GM12878 (cell line): ENCODE measurements around the gene CDCA8. TPM values are rescaled to one million over a fixed set of nuclear protein-coding genes. Genes with fewer than 3 reads are reported as not detected.

ENCODE experiments used
- ATAC-seq: fragments of 200-7000 bp; cut with Tn5 transposase; 3 replicates; pipeline ENCODE4 v1.9.1; 2020; ENCODE audit warnings: mild to moderate bottlenecking, moderate library complexity
- BruUV-seq: library from RNA; stranded (reverse); fragments of 400-500 nt; replicated peaks from 2 replicates; lab custom pipeline; 2021; lab: Mats Ljungman, UMichigan
- CTCF ChIA-PET: fragments of 300-600 bp; sonication (Branson Sonifier 250); formaldehyde crosslinking; extraction: SDS; loops from one replicate; lab custom pipeline; 2021; ENCODE audit warnings: inconsistent platforms; lab: Yijun Ruan, JAX
- POLR2A ChIA-PET: fragments of 350-600 bp; formaldehyde crosslinking; extraction: SDS; loops from one replicate; lab custom pipeline; 2021; ENCODE audit warnings: inconsistent platforms; lab: Charles Lee
- RAD21 ChIA-PET: fragments of 300-600 bp; sonication (Branson Sonifier 250); formaldehyde crosslinking; loops from one replicate; lab custom pipeline; 2023; ENCODE audit warnings: antibody characterized with exemption; ENCODE audit not compliant: unreplicated experiment; lab: Charles Lee
- SMC1A ChIA-PET: fragments of 300-600 bp; sonication (Branson Sonifier 250); formaldehyde crosslinking; loops from one replicate; lab custom pipeline; 2023; ENCODE audit not compliant: unreplicated experiment, uncharacterized antibody; lab: Charles Lee
- DNase-seq: peaks from one replicate; pipeline ENCODE4 v3.0.0-alpha.2; 2011; ENCODE audit warnings: low read depth, low spot score
- FAIRE-seq: peaks from 3 replicates; lab custom pipeline; 2011; peaks lifted over from hg19 to GRCh38; lab: Jason Lieb, UNC
- H2AFZ ChIP-seq: 2 replicates; pipeline ENCODE4 v1.6.0; 2011; ENCODE audit warnings: low read depth, low read length, control low read depth; ENCODE audit not compliant: control insufficient read depth
- H3K27ac ChIP-seq: 2 replicates; pipeline ENCODE4 v1.5.1; 2011; ENCODE audit warnings: control low read depth; ENCODE audit not compliant: control insufficient read depth, insufficient read depth
- H3K27me3 ChIP-seq, 2 experiments: replicated peaks in 1 of 2; 2 replicates each; pipeline versions ENCODE4 v1.6.0 to v1.6.1; 2011; ENCODE audit warnings: low read length in 1 of 2; ENCODE audit not compliant: control insufficient read depth in 2 of 2, insufficient read depth in 2 of 2
- H3K36me3 ChIP-seq, 2 experiments: 2 replicates each; pipeline ENCODE4 v1.5.1; 2011; ENCODE audit warnings: low read length in 1 of 2; ENCODE audit not compliant: control insufficient read depth in 2 of 2, insufficient read depth in 2 of 2
- H3K4me1 ChIP-seq: 2 replicates; pipeline ENCODE4 v1.6.1; 2011; ENCODE audit warnings: mild to moderate bottlenecking, low read length, moderate library complexity, mixed read lengths; ENCODE audit not compliant: control insufficient read depth, insufficient read depth
- H3K4me2 ChIP-seq: 2 replicates; pipeline ENCODE4 v1.6.0; 2011; ENCODE audit warnings: control low read depth; ENCODE audit not compliant: control insufficient read depth, insufficient read depth
- H3K4me3 ChIP-seq: fragments of 200-600 bp; sonication (generic); 2 replicates; pipeline ENCODE4 v1.5.1; 2016
- H3K79me2 ChIP-seq: 2 replicates; pipeline ENCODE4 v1.6.0; 2011; ENCODE audit warnings: low read length; ENCODE audit not compliant: control insufficient read depth, insufficient read depth
- H3K9ac ChIP-seq: 2 replicates; pipeline ENCODE4 v1.8.0; 2011; ENCODE audit warnings: low read length, control low read depth, mixed read lengths; ENCODE audit not compliant: control insufficient read depth, insufficient read depth
- H3K9me3 ChIP-seq: replicated peaks from 3 replicates; pipeline ENCODE4 v1.5.1; 2011; ENCODE audit warnings: mild to moderate bottlenecking, low read length; ENCODE audit not compliant: control insufficient read depth, insufficient read depth
- H4K20me1 ChIP-seq: 2 replicates; pipeline ENCODE4 v1.6.0; 2011; ENCODE audit not compliant: control insufficient read depth, insufficient read depth
- ASH2L ChIP-seq: fragments of 300-600, 200-600 bp; sonication (generic); IDR thresholded peaks from 2 replicates; pipeline ENCODE4 v1.6.1; 2017; ENCODE audit warnings: low read depth, mild to moderate bottlenecking, borderline replicate concordance
- CEBPB ChIP-seq, 2 experiments: fragments of 150-350 bp in 1 of 2; IDR thresholded peaks; 2 replicates each; pipeline ENCODE4 v1.6.1; 2012 to 2014; ENCODE audit warnings: low read depth in 2 of 2, low read length in 2 of 2, borderline replicate concordance in 1 of 2, inconsistent platforms in 1 of 2
- NBN ChIP-seq: fragments of 450-650 bp; IDR thresholded peaks from 2 replicates; pipeline ENCODE4 v1.6.1; 2016
- NFXL1 ChIP-seq: fragments of 450-650 bp; IDR thresholded peaks from 2 replicates; pipeline ENCODE4 v1.6.1; 2017; ENCODE audit warnings: antibody characterized with exemption, mild to moderate bottlenecking, borderline replicate concordance
- POLR2AphosphoS5 ChIP-seq: IDR thresholded peaks from 2 replicates; pipeline ENCODE4 v1.6.1; 2011; ENCODE audit warnings: mild to moderate bottlenecking, low read length, inconsistent platforms
- SMC3 ChIP-seq: IDR thresholded peaks from 2 replicates; pipeline ENCODE4 v1.6.1; 2011; ENCODE audit warnings: low read length, improper control_type of control experiment, borderline replicate concordance
- SREBF1 ChIP-seq: IDR thresholded peaks from 2 replicates; pipeline ENCODE4 v1.6.1; 2012; ENCODE audit warnings: mild to moderate bottlenecking, low read length
- ZSCAN29 ChIP-seq: fragments of 450-650 bp; IDR thresholded peaks from 2 replicates; pipeline ENCODE4 v1.6.1; 2017; ENCODE audit warnings: mild to moderate bottlenecking, moderate library complexity
- WGBS: methylation state at CpG from one replicate; pipeline ENCODE4 v1.1.6; 2016; ENCODE audit warnings: low lambda C conversion rate; ENCODE audit not compliant: insufficient replicate concordance, insufficient coverage; ENCODE audit errors: missing lambda C conversion rate; 5-methylcytosine and 5-hydroxymethylcytosine counted together
- in situ Hi-C: fragments of 300-500 bp; cut with MboI; formaldehyde crosslinking; loops from 9 replicates; pipeline ENCODE4 v1.14.3; 2018; ENCODE audit warnings: mixed read lengths
- intact Hi-C: fragments of 100-400 bp; cut with micrococcal nuclease; formaldehyde crosslinking; loops from one replicate; pipeline ENCODE4 v1.14.2; 2022; ENCODE audit not compliant: unreplicated experiment
- polyA plus RNA-seq, 11 experiments: library from polyadenylated mRNA; depleted of rRNA in 4 of 11; unstranded in 6 of 11; stranded (reverse) in 5 of 11; fragments of >200 nt; fragmentation: Nextera tagmentation in 4 of 11; fragmentation: Illumina TruSeq in 1 of 11; extraction: Ambion mirVana in 4 of 11; extraction: Trizol in 1 of 11; gene quantifications; 1 replicate in 1 of 11; 2 replicates in 10 of 11; pipeline versions ENCODE4 v1.2.1 to v1.2.3, GENCODE V29; 2011 to 2016; ENCODE audit warnings: inconsistent platforms in 2 of 11, missing spikeins in 2 of 11, low read depth in 1 of 11
- total RNA-seq, 4 experiments: library from RNA; depleted of rRNA in 3 of 4; stranded (reverse); fragments of >200 nt in 3 of 4; fragmentation: Illumina TruSeq in 1 of 4; extraction: Trizol in 1 of 4; gene quantifications; 2 replicates each; pipeline versions ENCODE4 v1.2.1 to v1.2.3, GENCODE V29; 2013 to 2021
- TF ChIP-seq, protein P1 (sequence below): fragments of 450-650 bp; IDR thresholded peaks from 2 replicates; pipeline ENCODE4 v1.6.1; 2017; ENCODE audit warnings: mild to moderate bottlenecking

Gene CDCA8
- total and polyA plus RNA-seq, 10 of the 15 experiments (the other 5 are each of a cell fraction or from before 2014, with no cell fraction given), result 21.3 to 98.1 (median 61.4) TPM

DNA sequence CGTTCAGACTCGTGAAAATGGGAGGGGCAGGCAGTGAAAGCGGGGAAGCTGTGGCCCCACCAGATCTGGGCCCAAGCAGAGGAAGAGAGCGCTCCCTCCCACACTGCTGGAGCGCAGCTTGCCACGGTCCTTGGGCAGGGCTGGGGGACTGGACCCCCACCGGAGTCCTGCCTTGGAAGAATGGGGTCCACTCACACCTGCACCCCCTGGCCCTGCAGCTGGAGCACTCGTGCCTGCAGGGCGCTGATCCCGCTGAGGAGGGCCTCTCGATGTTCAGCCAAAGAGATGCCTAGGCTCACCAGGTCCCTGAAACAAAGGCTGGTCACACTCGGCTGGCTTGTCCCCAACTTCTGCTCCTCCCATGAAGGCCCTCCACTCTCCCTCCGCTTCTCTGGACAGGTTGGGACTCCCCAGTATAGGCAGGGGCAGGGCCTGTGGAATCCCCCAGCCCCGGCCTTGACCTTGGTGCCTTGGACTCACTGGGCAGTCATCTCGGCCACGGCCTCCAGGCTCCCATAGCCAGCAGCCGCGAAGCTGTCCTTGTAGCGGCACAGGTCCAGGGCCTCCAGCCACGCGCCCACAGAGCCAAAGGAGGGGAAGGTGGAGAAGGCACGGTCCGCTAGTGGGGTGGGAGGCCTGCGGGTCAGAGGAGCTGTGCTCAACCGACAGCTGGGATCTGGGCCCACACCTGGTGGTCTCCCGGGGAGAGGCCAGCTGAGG, 26.0 kb downstream of the CDCA8 start:
- no peaks in the 10 kb centered on the region for H3K36me3 ChIP-seq
- ChIA-PET SMC1A (interaction anchor here (1.4 kb wide), 1 partner anchor 10 kb away, joined by 3 read pairs; no protein-coding TSS in a partner anchor), RAD21 (no interaction called here), CTCF (no interaction called here), POLR2A (no interaction called here)
- no peaks in the 10 kb centered on the region for H3K79me2 ChIP-seq
- TF ChIP-seq NBN (no peak), CEBPB (IDR thresholded peaks at IDR 0.05; ENCODE audit: borderline replicate concordance in 1 of 2, low read depth in 2 of 2, low read length in 2 of 2) (no peak), POLR2AphosphoS5 (no peak), SMC3 (no peak), ASH2L (no peak), ZSCAN29 (no peak), SREBF1 (no peak), NFXL1 (no peak)
- TF ChIP-seq, protein P1, sequence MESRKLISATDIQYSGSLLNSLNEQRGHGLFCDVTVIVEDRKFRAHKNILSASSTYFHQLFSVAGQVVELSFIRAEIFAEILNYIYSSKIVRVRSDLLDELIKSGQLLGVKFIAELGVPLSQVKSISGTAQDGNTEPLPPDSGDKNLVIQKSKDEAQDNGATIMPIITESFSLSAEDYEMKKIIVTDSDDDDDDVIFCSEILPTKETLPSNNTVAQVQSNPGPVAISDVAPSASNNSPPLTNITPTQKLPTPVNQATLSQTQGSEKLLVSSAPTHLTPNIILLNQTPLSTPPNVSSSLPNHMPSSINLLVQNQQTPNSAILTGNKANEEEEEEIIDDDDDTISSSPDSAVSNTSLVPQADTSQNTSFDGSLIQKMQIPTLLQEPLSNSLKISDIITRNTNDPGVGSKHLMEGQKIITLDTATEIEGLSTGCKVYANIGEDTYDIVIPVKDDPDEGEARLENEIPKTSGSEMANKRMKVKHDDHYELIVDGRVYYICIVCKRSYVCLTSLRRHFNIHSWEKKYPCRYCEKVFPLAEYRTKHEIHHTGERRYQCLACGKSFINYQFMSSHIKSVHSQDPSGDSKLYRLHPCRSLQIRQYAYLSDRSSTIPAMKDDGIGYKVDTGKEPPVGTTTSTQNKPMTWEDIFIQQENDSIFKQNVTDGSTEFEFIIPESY, result no peak
- no peak overlapping the region for H3K4me2 ChIP-seq
- H2AFZ ChIP-seq, result no peak overlapping the region
- FAIRE-seq (no peak), ATAC-seq (no peak), DNase-seq (no peak)
- H3K4me3 ChIP-seq, result no peak overlapping the region
- WGBS, result 35% methylated on average over 21 of the region's 26 CpGs
- intact Hi-C loops (no loop called here), in situ Hi-C loops (no loop called here)
- BruUV-seq, result no TSS peak
- no peaks in the 10 kb centered on the region for H3K27me3 ChIP-seq
- no peaks in the 10 kb centered on the region for H4K20me1 ChIP-seq
- H3K4me1 ChIP-seq, result no peaks in the 10 kb centered on the region
- no peak overlapping the region for H3K27ac ChIP-seq
- H3K9me3 ChIP-seq, result no peaks in the 10 kb centered on the region
- H3K9ac ChIP-seq, result no peak overlapping the region
